Smooth muscle cell (in vitro differentiated cells): ENCODE data around the gene LRCH4. TPM values are rescaled to one million over a fixed set of nuclear protein-coding genes. Genes with fewer than 3 reads are reported as not detected.
"Not testable (repeated sequence)": the region's sequence is repeated elsewhere in the genome, so short reads cannot be mapped to it uniquely, and the experiment has no call there.

ENCODE experiments used
- DNase-seq: peaks from one replicate; lab custom pipeline; 2025; ENCODE audit not compliant: unreplicated experiment; lab: John Stamatoyannopoulos, UW
- H2AFZ ChIP-seq: fragments of 200-600 bp; sonication (generic); 2 replicates; pipeline ENCODE4 v1.6.0; 2016; ENCODE audit warnings: antibody characterized with exemption, low read depth, mild to moderate bottlenecking
- H3F3A ChIP-seq: fragments of 200-600 bp; sonication (generic); 2 replicates; pipeline ENCODE4 v1.6.0; 2017; ENCODE audit warnings: antibody characterized with exemption, low read depth
- H3K27ac ChIP-seq: fragments of 200-600 bp; sonication (generic); 2 replicates; pipeline ENCODE4 v1.5.1; 2016; ENCODE audit warnings: low read depth, mild to moderate bottlenecking
- H3K27me3 ChIP-seq: fragments of 200-600 bp; sonication (generic); 2 replicates; pipeline ENCODE4 v1.6.1; 2016; ENCODE audit warnings: low read depth, mild to moderate bottlenecking
- H3K36me3 ChIP-seq: fragments of 200-600 bp; sonication (generic); 2 replicates; pipeline ENCODE4 v1.5.1; 2016; ENCODE audit warnings: low read depth
- H3K4me1 ChIP-seq: fragments of 200-600 bp; sonication (generic); 2 replicates; pipeline ENCODE4 v1.5.1; 2016; ENCODE audit warnings: low read depth
- H3K4me2 ChIP-seq: fragments of 200-600 bp; sonication (generic); 2 replicates; pipeline ENCODE4 v1.6.0; 2016; ENCODE audit warnings: mild to moderate bottlenecking
- H3K4me3 ChIP-seq: fragments of 200-600 bp; sonication (generic); 2 replicates; pipeline ENCODE4 v1.5.1; 2016; ENCODE audit warnings: mild to moderate bottlenecking
- H3K79me2 ChIP-seq: fragments of 200-600 bp; sonication (generic); 2 replicates; pipeline ENCODE4 v1.6.0; 2016; ENCODE audit warnings: low read depth, mild to moderate bottlenecking
- H3K9ac ChIP-seq: fragments of 200-600 bp; sonication (generic); 2 replicates; pipeline ENCODE4 v1.6.0; 2016; ENCODE audit warnings: low read depth
- H3K9me3 ChIP-seq: fragments of 200-600 bp; sonication (generic); replicated peaks from 2 replicates; pipeline ENCODE4 v1.5.1; 2016; ENCODE audit warnings: low read depth
- H4K20me1 ChIP-seq: fragments of 200-600 bp; sonication (generic); 2 replicates; pipeline ENCODE4 v1.6.0; 2016; ENCODE audit warnings: low read depth
- CTCF ChIP-seq: fragments of 200-600 bp; sonication (generic); IDR thresholded peaks from 2 replicates; pipeline ENCODE4 v1.5.1; 2017; ENCODE audit warnings: borderline replicate concordance, mild to moderate bottlenecking, antibody characterized with exemption; ENCODE audit not compliant: insufficient read depth, poor library complexity, severe bottlenecking
- WGBS: methylation state at CpG from one replicate; pipeline ENCODE4 v1.1.7; 2016; ENCODE audit warnings: low lambda C conversion rate; 5-methylcytosine and 5-hydroxymethylcytosine counted together
- polyA plus RNA-seq: library from polyadenylated mRNA; unstranded; fragments of >200 nt; fragmentation: Nextera tagmentation; extraction: Ambion mirVana; gene quantifications from 2 replicates; pipeline ENCODE4 v1.2.1, GENCODE V29; 2016
- small RNA-seq: library from RNA; depleted of rRNA; stranded (forward); fragments of <200 nt; gene quantifications from one replicate; pipeline ENCODE3, GENCODE V24; 2014
- total RNA-seq: library from RNA; depleted of rRNA; stranded (reverse); fragments of >200 nt; gene quantifications from 2 replicates; pipeline ENCODE4 v1.2.3, GENCODE V29; 2014

The LRCH4 gene
- total and polyA plus RNA-seq, 2 experiments from 2014 or later, result 48.2 to 58.5 TPM

GRCh38 chr7:100532165-100533022 lies 53.5 kb downstream of the LRCH4 start:
- Histone ChIP-seq H3K9ac (no peak overlapping the region), H3F3A (no peaks in the 10 kb centered on the region), H3K4me3 (no peak overlapping the region), H3K4me1 (no peaks in the 10 kb centered on the region), H3K4me2 (no peak overlapping the region), H3K9me3 (no peaks in the 10 kb centered on the region), H3K27ac (no peak overlapping the region), H3K79me2 (no peaks in the 10 kb centered on the region), H4K20me1 (no peaks in the 10 kb centered on the region), H3K27me3 (no peaks in the 10 kb centered on the region), H2AFZ (no peak overlapping the region), H3K36me3 (no peaks in the 10 kb centered on the region)
- WGBS, result 93% methylated on average over 14 of the region's 14 CpGs
- DNase-seq, result no peak
- TF ChIP-seq CTCF, result no peak

GRCh38 chr7:100528108-100528866 lies 57.6 kb downstream of the LRCH4 start:
- DNase-seq, H3K9ac ChIP-seq, H2AFZ ChIP-seq, H3K4me2 ChIP-seq, H3K9me3 ChIP-seq, H4K20me1 ChIP-seq, H3F3A ChIP-seq, H3K4me3 ChIP-seq, H3K27ac ChIP-seq, H3K79me2 ChIP-seq, H3K27me3 ChIP-seq, H3K4me1 ChIP-seq, H3K36me3 ChIP-seq: not testable (repeated sequence)
- WGBS, result 79% methylated on average over 12 of the region's 12 CpGs

Small RNAs within 50 kb of the gene (small RNA-seq; reads per million reads assigned to genes)
- gene RN7SL416P (not detected), gene SAP25 (not detected)

Other genes starting within 250 kb of the LRCH4 start
- 12.0 TPM in 2 replicates for gene PILRB, start 228.0 kb downstream of the LRCH4 start, total RNA-seq
- gene PILRB, start 228.0 kb downstream of the LRCH4 start, polyA plus RNA-seq, result 10.1 and 14.5 TPM in 2 replicates
- gene PILRA, start 212.6 kb downstream of the LRCH4 start, total RNA-seq, result 1.3 and 1.4 TPM in 2 replicates
- 1.8 and 2.0 TPM in 2 replicates for gene PILRA, start 212.6 kb downstream of the LRCH4 start, polyA plus RNA-seq
- 0.27 and 5.3 TPM in 2 replicates for gene ZCWPW1, start 157.4 kb downstream of the LRCH4 start, total RNA-seq
- 3.8 and 3.9 TPM in 2 replicates for gene ZCWPW1, start 157.4 kb downstream of the LRCH4 start, polyA plus RNA-seq
- 19.7 and 20.3 TPM in 2 replicates for gene MEPCE, start 156.3 kb downstream of the LRCH4 start, total RNA-seq
- gene MEPCE, start 156.3 kb downstream of the LRCH4 start, polyA plus RNA-seq, result 14.8 and 14.9 TPM in 2 replicates
- 12.5 and 21.5 TPM in 2 replicates for gene PPP1R35, start 149.6 kb downstream of the LRCH4 start, total RNA-seq
- gene PPP1R35, start 149.6 kb downstream of the LRCH4 start, polyA plus RNA-seq, result 41.6 and 46.0 TPM in 2 replicates
- gene SPACDR, start 121.9 kb downstream of the LRCH4 start, total RNA-seq, result not detected in 2 replicates
- gene SPACDR, start 121.9 kb downstream of the LRCH4 start, polyA plus RNA-seq, result 0.58 and 2.2 TPM in 2 replicates
- 14.5 and 20.0 TPM in 2 replicates for gene TSC22D4, start 106.9 kb downstream of the LRCH4 start, total RNA-seq
- 46.9 and 51.1 TPM in 2 replicates for gene TSC22D4, start 106.9 kb downstream of the LRCH4 start, polyA plus RNA-seq
- 1.6 and 2.3 TPM in 2 replicates for gene NYAP1, start 102.2 kb downstream of the LRCH4 start, total RNA-seq
- gene NYAP1, start 102.2 kb downstream of the LRCH4 start, polyA plus RNA-seq, result 0.07 TPM in 1 of 2 replicates, not detected in the other
- 2.7 TPM in 2 replicates for gene AGFG2, start 46.9 kb downstream of the LRCH4 start, total RNA-seq
- gene AGFG2, start 46.9 kb downstream of the LRCH4 start, polyA plus RNA-seq, result 4.0 and 8.4 TPM in 2 replicates
- not detected in 2 replicates for gene SAP25, start 12.2 kb downstream of the LRCH4 start, total RNA-seq
- 1.9 and 2.6 TPM in 2 replicates for gene SAP25, start 12.2 kb downstream of the LRCH4 start, polyA plus RNA-seq
- gene FBXO24, start 199 bp upstream of the LRCH4 start, total RNA-seq, result 0.22 and 0.67 TPM in 2 replicates
- gene FBXO24, start 199 bp upstream of the LRCH4 start, polyA plus RNA-seq, result 0.61 and 1.2 TPM in 2 replicates
- gene PCOLCE, start 16.2 kb upstream of the LRCH4 start, total RNA-seq, result 169 TPM in 2 replicates
- 526 and 754 TPM in 2 replicates for gene PCOLCE, start 16.2 kb upstream of the LRCH4 start, polyA plus RNA-seq
- 10.5 and 12.1 TPM in 2 replicates for gene MOSPD3, start 26.4 kb upstream of the LRCH4 start, total RNA-seq
- 46.9 and 47.8 TPM in 2 replicates for gene MOSPD3, start 26.4 kb upstream of the LRCH4 start, polyA plus RNA-seq
- 1.8 and 1.9 TPM in 2 replicates for gene TFR2, start 55.4 kb upstream of the LRCH4 start, total RNA-seq
- gene TFR2, start 55.4 kb upstream of the LRCH4 start, polyA plus RNA-seq, result 3.2 TPM in 2 replicates
- gene ACTL6B, start 70.3 kb upstream of the LRCH4 start, total RNA-seq, result not detected in 2 replicates
- gene ACTL6B, start 70.3 kb upstream of the LRCH4 start, polyA plus RNA-seq, result not detected in 2 replicates
- 90.7 and 91.7 TPM in 2 replicates for gene GNB2, start 87.6 kb upstream of the LRCH4 start, total RNA-seq
- gene GNB2, start 87.6 kb upstream of the LRCH4 start, polyA plus RNA-seq, result 219 and 238 TPM in 2 replicates
- 10.7 and 13.1 TPM in 2 replicates for gene GIGYF1, start 108.1 kb upstream of the LRCH4 start, total RNA-seq
- 8.5 and 11.8 TPM in 2 replicates for gene GIGYF1, start 108.1 kb upstream of the LRCH4 start, polyA plus RNA-seq
- gene POP7, start 120.0 kb upstream of the LRCH4 start, total RNA-seq, result 19.5 and 19.6 TPM in 2 replicates
- gene POP7, start 120.0 kb upstream of the LRCH4 start, polyA plus RNA-seq, result 58.7 and 62.3 TPM in 2 replicates
- gene EPO, start 134.3 kb upstream of the LRCH4 start, total RNA-seq, result not detected in 2 replicates
- not detected in 2 replicates for gene EPO, start 134.3 kb upstream of the LRCH4 start, polyA plus RNA-seq
- gene ZAN, start 147.5 kb upstream of the LRCH4 start, total RNA-seq, result not detected in 2 replicates
- gene ZAN, start 147.5 kb upstream of the LRCH4 start, polyA plus RNA-seq, result not detected in 2 replicates
- gene EPHB4, start 241.4 kb upstream of the LRCH4 start, total RNA-seq, result 45.4 and 49.4 TPM in 2 replicates
- gene EPHB4, start 241.4 kb upstream of the LRCH4 start, polyA plus RNA-seq, result 50.5 and 56.3 TPM in 2 replicates